ENCODE data around the gene PKNOX2.

Gene PKNOX2

DNA sequence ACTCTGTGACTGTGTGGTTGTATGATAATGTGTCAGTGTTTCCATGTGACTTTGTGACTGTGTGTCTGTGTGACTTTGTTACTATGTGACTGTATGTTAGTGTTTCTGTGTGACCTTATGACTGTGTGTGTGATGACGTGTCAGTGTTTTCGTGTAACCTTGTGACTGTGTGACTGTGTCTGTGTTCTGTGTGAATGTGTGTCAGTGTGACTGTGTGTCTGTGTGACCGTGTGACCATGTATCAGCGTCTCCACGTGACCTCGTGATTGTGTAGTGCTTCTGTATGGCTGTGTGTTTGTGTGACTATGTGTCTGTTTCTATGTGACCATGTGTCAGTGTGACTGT is 9.5 kb upstream of the PKNOX2 start:
- H3K4me1 ChIP-seq (ENCODE audit: control insufficient read depth, insufficient read depth, low read length): 0 out of 2 replicates have a peak, but pooled peaks cover 3% of the 10 kb centered on the region
- no peak overlapping the region for H3K4me3 ChIP-seq (ENCODE audit: low read depth, low read length)
- H3K27me3 ChIP-seq (ENCODE audit: control insufficient read depth, insufficient read depth, low read length): no peaks in the 10 kb centered on the region
- no peaks in the 10 kb centered on the region for H3K9me3 ChIP-seq (ENCODE audit: control insufficient read depth, insufficient read depth, low read length)
- no peaks in the 10 kb centered on the region for H3K36me3 ChIP-seq (ENCODE audit: control insufficient read depth, insufficient read depth, low read length)
- no peak overlapping the region for H3K9ac ChIP-seq (ENCODE audit: low read depth, low read length)
- no peak overlapping the region for H3K27ac ChIP-seq (ENCODE audit: low read depth, low read length)

DNA sequence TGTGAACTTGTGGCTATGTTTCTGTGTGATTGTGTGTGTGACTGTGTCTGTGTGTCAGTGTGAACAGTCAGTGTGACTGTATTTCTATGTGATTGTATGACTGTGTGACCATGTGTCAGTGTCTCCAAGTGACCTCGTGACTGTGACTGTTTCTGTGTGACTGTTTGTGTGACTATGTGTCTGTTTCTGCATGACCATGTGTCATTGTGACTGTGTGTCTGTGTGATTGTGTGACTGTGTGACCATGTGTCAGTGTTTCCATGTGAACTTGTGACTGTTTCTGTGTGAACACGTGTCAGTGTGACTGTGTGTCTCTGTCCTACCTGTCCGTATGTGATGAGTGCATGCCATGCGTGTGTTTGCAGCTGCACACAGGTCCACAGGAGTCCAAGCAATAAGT is 8.8 kb upstream of the PKNOX2 start:
- Histone ChIP-seq H3K4me1 (ENCODE audit: control insufficient read depth, insufficient read depth, low read length) (no peaks in the 10 kb centered on the region), H3K9me3 (ENCODE audit: control insufficient read depth, insufficient read depth, low read length) (no peaks in the 10 kb centered on the region), H3K9ac (ENCODE audit: low read depth, low read length) (no peak overlapping the region), H3K36me3 (ENCODE audit: control insufficient read depth, insufficient read depth, low read length) (no peaks in the 10 kb centered on the region), H3K4me3 (ENCODE audit: low read depth, low read length) (no peak overlapping the region), H3K27ac (ENCODE audit: low read depth, low read length) (no peak overlapping the region), H3K27me3 (ENCODE audit: control insufficient read depth, insufficient read depth, low read length) (no peaks in the 10 kb centered on the region)

DNA sequence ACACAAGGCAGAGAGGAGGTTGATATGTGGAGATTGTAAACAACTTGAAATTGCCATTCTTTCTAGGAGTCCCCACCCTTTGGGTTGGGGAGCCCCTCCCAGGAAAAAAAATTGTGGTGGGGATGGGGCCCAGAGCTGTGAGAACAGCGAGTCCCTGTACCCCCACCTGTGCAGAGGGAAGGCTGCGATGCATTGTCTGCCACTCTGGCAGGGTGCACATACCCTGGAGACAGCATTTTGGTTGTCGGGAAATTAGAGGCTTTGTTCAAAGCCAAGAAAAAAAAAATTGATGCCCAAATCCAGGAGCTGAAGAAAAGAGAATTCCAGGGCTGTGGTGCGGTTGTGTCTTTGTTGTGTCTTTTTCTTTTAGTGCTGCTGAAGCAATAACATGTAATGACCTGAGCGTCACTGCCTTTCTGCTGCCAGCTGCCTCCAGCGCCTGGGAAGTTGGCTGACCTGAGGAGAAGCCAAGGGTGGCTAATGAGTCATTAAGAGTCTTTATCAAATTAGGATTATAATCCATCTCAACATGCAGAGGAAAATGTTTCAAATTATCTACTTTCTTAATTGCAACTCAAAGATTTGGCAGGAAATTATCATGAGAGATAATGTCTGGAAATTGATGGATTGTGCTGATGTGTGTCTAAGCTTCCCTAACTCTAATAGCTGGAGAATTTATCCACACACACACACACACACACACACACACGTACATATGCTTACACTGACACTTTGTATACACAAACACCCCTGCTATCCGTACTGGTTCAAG is 8.0 kb upstream of the PKNOX2 start:
- H3K9me3 ChIP-seq (ENCODE audit: control insufficient read depth, insufficient read depth, low read length): no peaks in the 10 kb centered on the region
- H3K9ac ChIP-seq (ENCODE audit: low read depth, low read length): no peak overlapping the region
- H3K36me3 ChIP-seq (ENCODE audit: control insufficient read depth, insufficient read depth, low read length): no peaks in the 10 kb centered on the region
- no peak overlapping the region for H3K4me3 ChIP-seq (ENCODE audit: low read depth, low read length)
- no peaks in the 10 kb centered on the region for H3K27me3 ChIP-seq (ENCODE audit: control insufficient read depth, insufficient read depth, low read length)
- H3K27ac ChIP-seq (ENCODE audit: low read depth, low read length): no peak overlapping the region
- no peaks in the 10 kb centered on the region for H3K4me1 ChIP-seq (ENCODE audit: control insufficient read depth, insufficient read depth, low read length)

DNA sequence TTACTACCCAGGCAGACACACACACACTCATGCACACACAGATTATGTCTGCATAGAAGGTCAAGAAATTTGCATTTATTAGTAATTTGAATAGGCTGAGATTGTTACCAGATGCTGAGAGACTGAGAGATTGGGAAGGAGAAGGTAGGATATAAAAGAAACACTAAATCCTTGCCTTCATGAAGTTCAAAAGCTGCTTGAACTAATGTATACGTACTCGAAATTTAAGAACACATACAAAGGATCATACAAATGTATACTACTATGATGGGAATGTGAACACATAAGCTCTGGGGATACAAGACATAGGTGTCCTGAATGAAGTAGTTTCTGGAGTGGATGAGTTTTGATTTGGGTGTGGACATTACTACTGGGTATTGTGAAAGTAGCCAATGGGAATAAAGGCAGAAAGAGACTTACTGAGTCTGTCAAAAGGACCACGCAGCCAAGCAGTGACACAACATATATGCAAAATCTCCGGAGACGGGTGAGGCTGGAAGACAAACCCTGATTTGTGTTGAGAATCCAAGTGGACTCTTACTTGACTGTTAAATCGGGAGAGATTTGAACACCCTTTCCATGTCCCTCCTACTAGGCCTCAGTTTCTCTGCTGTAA is 7.3 kb upstream of the PKNOX2 start:
- no peaks in the 10 kb centered on the region for H3K27me3 ChIP-seq (ENCODE audit: control insufficient read depth, insufficient read depth, low read length)
- no peaks in the 10 kb centered on the region for H3K9me3 ChIP-seq (ENCODE audit: control insufficient read depth, insufficient read depth, low read length)
- no peak overlapping the region for H3K9ac ChIP-seq (ENCODE audit: low read depth, low read length)
- no peak overlapping the region for H3K4me3 ChIP-seq (ENCODE audit: low read depth, low read length)
- no peaks in the 10 kb centered on the region for H3K36me3 ChIP-seq (ENCODE audit: control insufficient read depth, insufficient read depth, low read length)
- no peak overlapping the region for H3K27ac ChIP-seq (ENCODE audit: low read depth, low read length)
- H3K4me1 ChIP-seq (ENCODE audit: control insufficient read depth, insufficient read depth, low read length): peaks cover 3% of the 10 kb centered on the region; the same call in 1 of the 2 replicates

DNA sequence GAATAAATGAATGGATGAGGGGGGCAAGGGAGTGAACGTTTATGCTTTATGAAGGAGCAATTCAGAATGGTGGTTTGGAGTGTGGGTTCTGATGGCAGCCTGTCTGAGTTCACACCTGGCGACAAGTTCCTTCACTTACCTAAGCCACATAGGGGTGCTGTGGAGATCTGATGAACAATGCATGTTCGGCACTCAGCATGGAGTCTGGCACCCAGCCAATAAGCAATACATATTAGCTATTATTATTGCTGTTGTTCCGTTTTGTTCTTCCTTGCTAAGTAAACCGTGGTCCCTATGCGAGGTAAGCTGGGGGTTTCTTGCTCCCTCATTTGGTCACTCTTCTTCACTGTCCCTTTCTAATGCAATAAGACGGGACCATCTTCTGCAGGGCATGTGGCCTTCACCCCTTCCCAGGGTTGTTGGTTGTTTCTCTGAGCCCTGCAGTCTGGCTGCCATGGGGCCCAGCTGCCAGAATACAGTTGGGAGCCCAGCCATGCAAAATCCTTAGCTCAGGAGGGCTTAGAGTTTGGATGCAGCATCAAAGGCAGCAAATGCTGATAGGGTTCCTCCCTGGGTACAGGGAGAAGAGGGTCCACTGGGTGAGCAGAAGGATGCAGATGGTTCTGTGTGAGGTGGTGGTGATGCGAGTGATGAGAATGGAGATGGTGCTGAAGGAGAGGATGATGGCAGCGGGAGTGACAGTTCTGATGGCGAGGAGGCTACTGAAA is 6.4 kb upstream of the PKNOX2 start:
- Histone ChIP-seq H3K4me3 (ENCODE audit: low read depth, low read length) (no peak overlapping the region), H3K9me3 (ENCODE audit: control insufficient read depth, insufficient read depth, low read length) (no peaks in the 10 kb centered on the region), H3K9ac (ENCODE audit: low read depth, low read length) (no peak overlapping the region), H3K27me3 (ENCODE audit: control insufficient read depth, insufficient read depth, low read length) (no peaks in the 10 kb centered on the region), H3K27ac (ENCODE audit: low read depth, low read length) (no peak overlapping the region), H3K4me1 (ENCODE audit: control insufficient read depth, insufficient read depth, low read length) (peaks cover 12% of the 10 kb centered on the region), H3K36me3 (ENCODE audit: control insufficient read depth, insufficient read depth, low read length) (no peaks in the 10 kb centered on the region)

DNA sequence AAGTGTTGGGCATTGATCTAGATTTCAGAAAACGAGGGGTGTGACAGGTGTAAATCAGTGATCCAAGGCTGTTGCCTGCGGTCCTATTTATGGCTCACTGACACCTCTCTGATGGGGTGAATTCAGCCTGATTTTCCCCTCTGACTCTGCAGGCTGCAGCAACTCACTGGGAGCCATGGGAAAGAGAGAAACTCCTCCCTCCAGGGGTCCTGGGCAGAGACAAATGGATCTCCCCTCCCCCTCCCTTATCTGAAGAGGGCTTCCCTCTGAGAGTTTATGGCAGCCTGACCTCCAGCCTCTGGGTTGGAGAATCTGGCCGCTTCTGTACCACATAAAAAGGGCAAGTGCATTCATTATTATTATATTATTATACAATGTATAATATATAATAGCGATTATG is 1.8 kb upstream of the PKNOX2 start:
- no peaks in the 10 kb centered on the region for H3K9me3 ChIP-seq (ENCODE audit: control insufficient read depth, insufficient read depth, low read length)
- H3K27me3 ChIP-seq (ENCODE audit: control insufficient read depth, insufficient read depth, low read length): peaks cover 26% of the 10 kb centered on the region
- H3K9ac ChIP-seq (ENCODE audit: low read depth, low read length): no peak overlapping the region
- peak overlapping the region; percentile 30 for H3K4me3 ChIP-seq (ENCODE audit: low read depth, low read length)
- H3K4me1 ChIP-seq (ENCODE audit: control insufficient read depth, insufficient read depth, low read length): peaks cover 36% of the 10 kb centered on the region
- peak overlapping the region; percentile 93 for H3K27ac ChIP-seq (ENCODE audit: low read depth, low read length)
- H3K36me3 ChIP-seq (ENCODE audit: control insufficient read depth, insufficient read depth, low read length): no peaks in the 10 kb centered on the region

DNA sequence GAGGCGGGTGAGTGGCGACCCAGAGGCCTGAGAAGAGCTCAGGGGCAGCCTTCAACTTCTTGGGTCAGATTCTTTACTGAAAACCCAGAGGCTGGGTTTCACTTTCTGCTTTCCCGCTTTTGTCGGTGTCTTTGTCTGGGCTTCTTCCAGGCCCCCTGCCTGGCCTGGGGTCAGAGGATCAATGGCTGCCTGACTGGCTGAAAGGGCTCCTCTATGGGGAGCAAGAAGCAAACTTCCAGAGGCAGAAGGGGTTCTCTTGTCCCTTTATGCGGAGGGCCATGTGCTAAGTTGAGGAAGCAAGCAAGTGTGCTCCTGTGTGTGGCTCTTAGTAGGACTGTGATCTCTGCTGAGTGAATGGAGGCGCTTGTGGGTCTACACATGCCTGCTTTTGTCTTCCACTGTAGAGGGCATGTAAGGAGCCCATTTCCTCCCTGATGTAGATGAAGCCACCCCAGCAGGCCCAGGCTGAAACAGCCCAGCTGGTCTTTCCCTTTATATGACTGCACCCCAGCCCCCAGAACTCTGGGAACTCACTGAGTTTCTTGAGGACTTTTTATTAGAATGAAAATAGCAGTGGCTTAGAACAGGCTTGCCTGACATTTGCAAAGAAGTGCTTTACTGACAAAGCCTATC is 1.0 kb upstream of the PKNOX2 start:
- peak overlapping the region; percentile 73 for H3K9ac ChIP-seq (ENCODE audit: low read depth, low read length)
- peaks cover 34% of the 10 kb centered on the region for H3K27me3 ChIP-seq (ENCODE audit: control insufficient read depth, insufficient read depth, low read length)
- H3K4me3 ChIP-seq (ENCODE audit: low read depth, low read length): peak overlapping the region; percentile 67

DNA sequence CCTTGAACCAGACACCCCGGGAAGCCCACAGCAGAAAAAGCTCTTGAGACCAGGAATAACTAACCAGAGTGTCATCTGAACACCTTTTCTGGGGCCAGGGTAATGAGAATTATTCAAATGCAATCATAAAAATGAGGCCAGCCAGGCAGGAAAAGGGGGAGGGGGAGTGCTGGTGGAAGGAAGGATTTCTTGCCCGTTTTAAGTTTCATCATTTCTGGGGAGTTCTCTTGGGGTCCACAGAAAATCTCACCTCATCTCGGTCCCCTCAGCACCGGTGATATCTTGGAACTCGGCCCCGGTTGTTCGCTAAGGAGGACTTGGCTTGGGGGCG is 495 bp upstream of the PKNOX2 start:
- peak overlapping the region; percentile 93 for H3K27ac ChIP-seq (ENCODE audit: low read depth, low read length)
- H3K9ac ChIP-seq (ENCODE audit: low read depth, low read length): no peak overlapping the region; the same call in 1 of the 2 replicates
- H3K4me3 ChIP-seq (ENCODE audit: low read depth, low read length): peak overlapping the region; percentile 67
- peaks cover 39% of the 10 kb centered on the region for H3K27me3 ChIP-seq (ENCODE audit: control insufficient read depth, insufficient read depth, low read length)
- no peaks in the 10 kb centered on the region for H3K9me3 ChIP-seq (ENCODE audit: control insufficient read depth, insufficient read depth, low read length)
- peaks cover 49% of the 10 kb centered on the region for H3K4me1 ChIP-seq (ENCODE audit: control insufficient read depth, insufficient read depth, low read length)
- H3K36me3 ChIP-seq (ENCODE audit: control insufficient read depth, insufficient read depth, low read length): no peaks in the 10 kb centered on the region

More for the DNA sequence above, 1.0 kb upstream of the PKNOX2 start:
- no peaks in the 10 kb centered on the region for H3K9me3 ChIP-seq (ENCODE audit: control insufficient read depth, insufficient read depth, low read length)
- no peaks in the 10 kb centered on the region for H3K36me3 ChIP-seq (ENCODE audit: control insufficient read depth, insufficient read depth, low read length)
- H3K4me1 ChIP-seq (ENCODE audit: control insufficient read depth, insufficient read depth, low read length): peaks cover 44% of the 10 kb centered on the region
- peak overlapping the region; percentile 93 for H3K27ac ChIP-seq (ENCODE audit: low read depth, low read length)

DNA sequence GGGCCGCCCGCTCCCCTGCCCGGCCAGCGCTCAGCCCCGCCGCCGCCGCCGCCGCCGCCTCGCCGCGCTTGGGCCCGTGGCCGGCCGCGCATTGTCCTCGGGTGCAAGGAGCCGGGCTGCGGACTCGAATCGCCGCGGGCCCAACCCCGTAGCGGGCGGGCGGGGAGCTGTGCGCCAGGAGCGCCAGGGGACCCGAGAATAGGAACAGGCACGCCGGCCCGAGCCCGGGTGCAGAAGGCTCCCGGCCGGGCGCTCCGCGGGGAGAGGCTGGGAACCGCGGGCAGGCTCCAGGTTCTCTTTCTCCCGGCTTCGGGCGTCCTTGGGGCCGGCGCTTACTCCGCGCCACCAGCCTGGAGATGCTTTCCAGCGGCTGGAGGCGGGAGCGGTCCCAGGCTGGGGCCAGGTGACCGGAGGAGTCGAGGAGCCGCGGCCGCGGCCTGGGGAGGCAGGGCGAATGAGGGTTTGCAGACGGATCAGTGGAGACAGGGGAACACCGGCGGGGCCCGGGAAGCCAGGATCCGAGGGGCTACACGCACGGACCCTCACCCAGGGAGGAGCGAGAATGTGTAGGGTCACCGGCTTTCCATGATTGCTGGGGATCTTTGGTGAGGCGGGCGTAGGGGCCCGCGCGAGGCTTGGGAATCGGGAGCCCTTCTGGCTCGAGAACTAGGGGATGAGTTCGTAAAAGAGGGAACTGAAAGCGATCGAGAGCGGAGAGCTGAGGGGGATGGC is 726 bp downstream of the PKNOX2 start:
- H3K9me3 ChIP-seq (ENCODE audit: control insufficient read depth, insufficient read depth, low read length): no peaks in the 10 kb centered on the region
- H3K27ac ChIP-seq (ENCODE audit: low read depth, low read length): no peak overlapping the region
- peaks cover 61% of the 10 kb centered on the region for H3K4me1 ChIP-seq (ENCODE audit: control insufficient read depth, insufficient read depth, low read length)
- peaks cover 52% of the 10 kb centered on the region for H3K27me3 ChIP-seq (ENCODE audit: control insufficient read depth, insufficient read depth, low read length)
- no peaks in the 10 kb centered on the region for H3K36me3 ChIP-seq (ENCODE audit: control insufficient read depth, insufficient read depth, low read length)
- peak overlapping the region; percentile 76 for H3K4me3 ChIP-seq (ENCODE audit: low read depth, low read length)
- H3K9ac ChIP-seq (ENCODE audit: low read depth, low read length): peak overlapping the region; percentile 28; the same call in 1 of the 2 replicates

DNA sequence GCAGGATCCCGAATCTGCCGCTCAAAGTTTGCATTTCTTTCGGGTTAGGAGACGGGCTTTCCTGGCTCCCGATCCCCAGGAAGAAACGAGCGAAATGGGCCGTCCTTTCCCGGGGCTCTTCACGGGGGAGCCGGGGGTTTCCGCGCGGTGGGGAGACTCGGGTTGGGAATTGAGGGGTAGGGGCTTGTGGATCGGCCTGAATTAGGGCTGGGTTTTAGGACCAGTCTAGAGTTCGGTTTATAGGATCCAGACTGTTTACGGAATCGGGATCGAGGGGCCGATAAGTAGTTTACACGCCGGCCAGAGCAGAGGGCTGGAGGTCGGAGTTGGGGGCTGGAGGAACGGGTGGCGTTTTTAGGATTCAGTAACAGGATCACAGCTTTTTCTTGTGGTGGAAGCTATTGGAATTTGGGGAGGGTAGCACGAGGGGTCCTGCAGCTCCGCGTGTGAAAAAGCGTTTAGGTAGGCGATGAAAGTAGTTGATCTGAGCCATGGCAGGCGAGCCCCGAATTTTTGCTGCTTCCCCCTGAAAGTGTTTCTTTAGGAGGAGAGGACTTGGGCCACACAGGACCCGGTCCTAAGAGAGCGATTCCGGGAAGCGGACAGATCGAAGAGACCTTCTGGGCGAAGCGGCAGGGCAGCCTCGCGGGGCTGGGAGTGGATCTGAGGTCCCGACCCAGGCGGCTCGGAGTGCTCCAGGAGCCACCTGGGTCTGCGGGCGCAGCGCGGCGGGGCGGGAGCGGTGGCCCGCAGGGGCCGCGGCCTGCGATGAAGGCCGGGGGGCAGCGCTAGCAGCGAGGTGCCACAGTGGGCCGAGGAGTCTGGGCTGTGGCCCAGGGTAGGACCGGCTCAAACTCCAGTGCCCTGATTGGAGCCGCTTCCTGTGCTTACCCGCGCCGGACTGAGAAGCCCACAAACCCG is 1.6 kb downstream of the PKNOX2 start:
- H3K4me1 ChIP-seq (ENCODE audit: control insufficient read depth, insufficient read depth, low read length): peaks cover 64% of the 10 kb centered on the region
- peak overlapping the region; percentile 76 for H3K4me3 ChIP-seq (ENCODE audit: low read depth, low read length)
- no peaks in the 10 kb centered on the region for H3K9me3 ChIP-seq (ENCODE audit: control insufficient read depth, insufficient read depth, low read length)
- H3K27me3 ChIP-seq (ENCODE audit: control insufficient read depth, insufficient read depth, low read length): peaks cover 58% of the 10 kb centered on the region
- no peak overlapping the region for H3K27ac ChIP-seq (ENCODE audit: low read depth, low read length)
- H3K9ac ChIP-seq (ENCODE audit: low read depth, low read length): peak overlapping the region; percentile 23; the same call in 1 of the 2 replicates
- no peaks in the 10 kb centered on the region for H3K36me3 ChIP-seq (ENCODE audit: control insufficient read depth, insufficient read depth, low read length)

All from HUES48 (cell line).